ENCODE data around the gene HOXD13. TPM values are rescaled to one million over a fixed set of nuclear protein-coding genes. Genes with fewer than 3 reads are reported as not detected.
A peak's percentile ranks its signal among the peaks of the same experiment; 100 is the strongest.

HOXD13 gene
- total RNA-seq, 1 donor from 2014 or later, result not detected

DNA sequence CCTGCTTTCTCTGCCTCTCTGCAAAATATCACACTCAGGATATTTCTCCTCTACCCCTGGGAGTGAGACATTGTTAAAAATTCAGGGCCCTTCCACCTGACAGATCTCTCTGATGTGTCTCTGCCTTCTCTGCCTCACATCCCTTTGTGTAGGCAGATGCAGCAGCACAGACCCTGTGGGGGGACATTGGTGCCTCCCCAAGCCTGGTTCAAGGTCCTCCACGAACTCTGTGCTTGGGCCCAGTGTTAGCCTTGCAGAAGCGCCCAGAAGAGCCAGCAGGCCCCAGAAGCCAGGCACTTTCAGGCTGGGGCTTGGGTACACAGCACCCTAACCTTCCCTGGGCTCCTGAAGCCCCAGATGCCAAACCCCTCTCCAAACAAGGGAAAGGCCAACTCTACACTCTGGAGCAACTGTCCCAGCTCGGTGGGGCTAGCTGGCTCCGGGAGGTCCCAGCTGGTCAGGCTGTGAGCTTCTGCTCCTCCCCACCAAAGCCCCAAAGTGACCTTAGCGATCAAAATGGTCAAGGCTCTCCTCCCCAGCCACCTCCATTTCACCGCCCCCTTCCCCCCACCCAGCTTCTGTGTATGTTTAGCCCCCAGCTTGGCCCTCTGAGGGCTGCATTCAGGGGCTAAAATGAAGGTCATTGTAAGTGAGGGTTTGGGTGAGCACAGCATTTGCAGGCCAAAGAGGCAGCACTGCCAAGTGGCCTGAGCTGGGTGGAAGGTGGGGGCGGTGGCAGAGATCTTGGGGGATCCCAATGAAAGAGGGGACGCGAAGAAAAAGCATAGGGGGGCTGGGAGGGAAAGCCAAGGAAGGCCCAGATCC, 32.6 kb downstream of the HOXD13 start:
- DNase-seq (ENCODE audit: low read depth), result no peak
- Histone ChIP-seq H3K27me3 (ENCODE audit: control insufficient read depth, insufficient read depth, low read length) (no peaks in the 10 kb centered on the region), H3K36me3 (ENCODE audit: control insufficient read depth, insufficient read depth, low read length) (no peaks in the 10 kb centered on the region), H3K4me3 (ENCODE audit: low read depth, low read length) (peak overlapping the region; percentile 59)
- TF ChIP-seq, protein P1, sequence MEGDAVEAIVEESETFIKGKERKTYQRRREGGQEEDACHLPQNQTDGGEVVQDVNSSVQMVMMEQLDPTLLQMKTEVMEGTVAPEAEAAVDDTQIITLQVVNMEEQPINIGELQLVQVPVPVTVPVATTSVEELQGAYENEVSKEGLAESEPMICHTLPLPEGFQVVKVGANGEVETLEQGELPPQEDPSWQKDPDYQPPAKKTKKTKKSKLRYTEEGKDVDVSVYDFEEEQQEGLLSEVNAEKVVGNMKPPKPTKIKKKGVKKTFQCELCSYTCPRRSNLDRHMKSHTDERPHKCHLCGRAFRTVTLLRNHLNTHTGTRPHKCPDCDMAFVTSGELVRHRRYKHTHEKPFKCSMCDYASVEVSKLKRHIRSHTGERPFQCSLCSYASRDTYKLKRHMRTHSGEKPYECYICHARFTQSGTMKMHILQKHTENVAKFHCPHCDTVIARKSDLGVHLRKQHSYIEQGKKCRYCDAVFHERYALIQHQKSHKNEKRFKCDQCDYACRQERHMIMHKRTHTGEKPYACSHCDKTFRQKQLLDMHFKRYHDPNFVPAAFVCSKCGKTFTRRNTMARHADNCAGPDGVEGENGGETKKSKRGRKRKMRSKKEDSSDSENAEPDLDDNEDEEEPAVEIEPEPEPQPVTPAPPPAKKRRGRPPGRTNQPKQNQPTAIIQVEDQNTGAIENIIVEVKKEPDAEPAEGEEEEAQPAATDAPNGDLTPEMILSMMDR (IDR thresholded peaks at IDR 0.05; ENCODE audit: insufficient read depth, low read length, poor library complexity, severe bottlenecking), result no peak

DNA sequence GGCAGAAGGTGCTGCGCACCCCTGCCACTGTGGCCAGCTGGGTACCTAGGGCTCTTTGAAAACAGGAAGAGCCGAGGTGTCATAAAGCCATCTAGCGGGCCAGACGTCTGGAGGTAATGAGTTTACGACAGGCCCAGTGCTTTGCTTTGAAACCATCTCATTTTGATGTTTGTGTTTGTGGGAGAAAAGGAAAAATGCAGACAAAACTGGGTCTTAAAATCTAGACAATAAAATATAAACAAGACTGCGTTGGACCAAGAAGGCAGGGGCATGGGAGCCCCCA, 33.2 kb downstream of the HOXD13 start:
- no peak overlapping the region for H3K4me3 ChIP-seq (ENCODE audit: low read depth, low read length)
- H3K36me3 ChIP-seq (ENCODE audit: control insufficient read depth, insufficient read depth, low read length), result no peaks in the 10 kb centered on the region
- H3K27me3 ChIP-seq (ENCODE audit: control insufficient read depth, insufficient read depth, low read length), result no peaks in the 10 kb centered on the region
- no peak for DNase-seq (ENCODE audit: low read depth)
- TF ChIP-seq, protein P1 (IDR thresholded peaks at IDR 0.05; ENCODE audit: insufficient read depth, low read length, poor library complexity, severe bottlenecking), result no peak

DNA sequence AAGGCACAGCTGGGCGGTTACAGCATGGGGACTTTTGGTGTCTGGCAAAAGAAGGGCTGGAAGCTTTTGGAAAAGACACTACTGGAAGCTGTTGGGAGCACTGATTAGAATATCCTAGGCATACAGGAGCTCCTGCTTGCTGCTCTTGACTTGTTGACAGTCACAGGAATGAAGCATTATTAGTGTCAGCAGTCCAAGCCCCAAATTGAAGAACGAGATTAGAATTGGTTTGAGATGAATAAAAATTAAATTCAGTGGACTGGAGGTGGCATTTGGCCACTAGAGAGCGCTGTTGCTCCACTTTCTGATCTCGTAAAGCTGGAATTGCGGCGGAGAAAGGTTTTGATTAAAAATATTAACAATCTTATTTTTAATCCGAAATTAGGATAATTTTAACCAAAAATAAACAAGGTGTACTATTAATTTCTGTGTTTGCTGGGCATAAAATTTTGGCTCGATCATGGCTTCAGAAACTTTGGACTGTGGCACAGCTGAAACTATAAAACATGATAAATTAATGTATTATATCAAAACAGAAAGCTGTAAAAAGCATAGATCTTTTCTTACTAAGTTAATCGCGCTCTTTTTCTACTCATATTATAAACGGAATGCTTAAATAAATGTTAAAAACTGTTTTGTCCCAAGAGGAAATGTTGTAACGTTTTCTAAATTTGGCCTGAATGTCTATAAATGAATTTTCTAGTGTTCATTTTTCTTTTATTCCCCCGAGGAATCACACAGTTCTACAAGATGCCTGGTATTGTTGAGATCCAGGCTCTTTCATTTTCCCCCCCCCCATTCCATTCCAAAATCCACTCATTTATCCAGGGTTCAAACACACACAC, 34.6 kb downstream of the HOXD13 start:
- Histone ChIP-seq H3K27me3 (ENCODE audit: control insufficient read depth, insufficient read depth, low read length) (no peaks in the 10 kb centered on the region), H3K36me3 (ENCODE audit: control insufficient read depth, insufficient read depth, low read length) (no peaks in the 10 kb centered on the region), H3K4me3 (ENCODE audit: low read depth, low read length) (peak overlapping the region; percentile 67)
- TF ChIP-seq, protein P1 (IDR thresholded peaks at IDR 0.05; ENCODE audit: insufficient read depth, low read length, poor library complexity, severe bottlenecking), result peak; percentile 66
- DNase-seq (ENCODE audit: low read depth), result no peak

DNA sequence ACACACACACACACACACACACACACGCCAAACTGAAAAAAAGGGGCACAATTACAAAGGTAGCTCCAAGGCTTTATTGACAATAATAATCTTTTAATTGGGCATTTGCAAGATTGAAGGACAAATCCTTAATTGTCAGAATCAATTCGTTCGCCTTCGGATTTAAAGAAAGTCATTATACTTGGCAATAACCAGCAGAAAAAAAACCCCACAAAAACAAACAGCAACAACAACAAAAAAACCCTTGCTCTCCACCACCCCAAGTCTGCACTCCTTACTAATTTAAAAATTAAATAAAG, 35.2 kb downstream of the HOXD13 start:
- Histone ChIP-seq H3K36me3 (ENCODE audit: control insufficient read depth, insufficient read depth, low read length) (no peaks in the 10 kb centered on the region), H3K27me3 (ENCODE audit: control insufficient read depth, insufficient read depth, low read length) (no peaks in the 10 kb centered on the region), H3K4me3 (ENCODE audit: low read depth, low read length) (peak overlapping the region; percentile 67)
- TF ChIP-seq, protein P1 (IDR thresholded peaks at IDR 0.05; ENCODE audit: insufficient read depth, low read length, poor library complexity, severe bottlenecking), result no peak
- DNase-seq (ENCODE audit: low read depth), result no peak

DNA sequence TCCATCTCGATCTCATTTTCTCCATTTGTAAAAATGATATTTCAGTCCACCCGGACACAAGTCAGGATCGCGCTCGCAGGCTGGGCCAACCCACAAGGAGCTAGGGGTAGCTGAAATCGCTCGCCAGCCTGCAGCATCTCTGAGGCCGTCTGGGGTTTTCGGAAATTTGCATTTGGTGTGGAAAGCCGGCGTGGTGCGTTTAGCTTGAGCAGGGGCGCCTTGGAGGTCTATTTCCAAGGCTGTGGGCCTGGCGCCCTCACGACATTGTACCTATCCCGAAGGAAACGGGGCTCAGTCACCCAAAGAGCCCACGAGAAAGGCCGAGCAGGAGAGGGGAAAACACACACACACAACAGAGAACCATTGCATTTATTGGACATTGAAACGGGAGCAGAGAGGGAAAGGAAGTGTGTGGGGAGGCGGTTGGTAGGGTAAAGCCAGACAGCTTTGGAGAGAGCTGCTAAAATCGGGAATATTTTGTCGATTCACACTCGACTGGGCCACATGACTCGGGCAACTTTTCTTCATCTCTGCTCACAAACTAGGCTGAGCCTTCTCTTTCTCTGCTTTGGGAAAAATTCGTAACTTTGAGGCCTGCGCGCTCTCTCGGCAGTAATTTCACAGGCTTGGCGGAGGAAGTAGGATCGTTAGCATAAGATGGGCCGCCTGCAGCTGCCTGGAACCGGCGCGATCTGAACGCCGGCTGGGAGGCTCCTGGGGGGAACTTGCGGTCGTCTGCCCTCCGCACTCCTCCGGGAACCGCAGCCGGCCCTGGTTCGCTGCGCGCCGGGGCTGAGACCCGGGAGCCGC, 35.9 kb downstream of the HOXD13 start:
- no peaks in the 10 kb centered on the region for H3K27me3 ChIP-seq (ENCODE audit: control insufficient read depth, insufficient read depth, low read length)
- H3K4me3 ChIP-seq (ENCODE audit: low read depth, low read length), result peak overlapping the region; percentile 67
- no peak for DNase-seq (ENCODE audit: low read depth)

More for the DNA sequence above, 35.9 kb downstream of the HOXD13 start:
- TF ChIP-seq, protein P1 (IDR thresholded peaks at IDR 0.05; ENCODE audit: insufficient read depth, low read length, poor library complexity, severe bottlenecking), result no peak
- H3K36me3 ChIP-seq (ENCODE audit: control insufficient read depth, insufficient read depth, low read length), result no peaks in the 10 kb centered on the region
